ENCODE measurements around the gene WIPF2.

Gene WIPF2

GRCh38 chr17:40315206-40315605 lies 96.1 kb downstream of the WIPF2 start:
- DNase-seq (ENCODE audit: low read depth in 2 of 2) = no peak

GRCh38 chr17:40315678-40316570 lies 96.8 kb downstream of the WIPF2 start:
- DNase-seq (ENCODE audit: low read depth in 2 of 2) = no peak

GRCh38 chr17:40316571-40317344 lies 97.7 kb downstream of the WIPF2 start:
- DNase-seq (ENCODE audit: low read depth in 2 of 2) = no peak

DNA sequence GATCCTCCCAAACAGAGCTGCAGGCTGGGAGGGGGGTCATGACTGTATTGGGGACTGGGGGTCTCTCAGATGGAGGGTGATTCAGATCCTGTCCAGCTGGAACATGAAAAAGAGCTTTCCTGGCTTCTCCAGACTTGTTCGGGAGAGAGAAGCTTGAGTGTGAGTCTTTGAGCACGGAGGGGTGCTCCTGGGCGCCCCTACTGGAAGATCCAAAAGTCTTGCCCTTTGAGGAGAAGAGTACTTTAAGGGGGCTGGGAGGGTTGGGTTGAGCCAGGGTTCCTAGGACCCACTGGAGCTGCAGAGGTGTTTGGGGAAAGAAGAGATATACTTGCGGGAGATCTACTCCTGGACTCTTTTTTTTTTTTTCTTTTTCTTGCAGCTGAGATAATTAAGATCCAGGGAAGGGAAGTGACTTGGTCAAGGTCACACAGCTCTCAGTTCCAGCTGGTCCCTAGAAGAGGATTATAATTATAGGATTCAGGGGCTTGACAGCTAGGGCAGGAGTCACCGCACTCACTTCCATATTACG lies 98.3 kb downstream of the WIPF2 start:
- DNase-seq (ENCODE audit: low read depth in 2 of 2) = no peak

DNA sequence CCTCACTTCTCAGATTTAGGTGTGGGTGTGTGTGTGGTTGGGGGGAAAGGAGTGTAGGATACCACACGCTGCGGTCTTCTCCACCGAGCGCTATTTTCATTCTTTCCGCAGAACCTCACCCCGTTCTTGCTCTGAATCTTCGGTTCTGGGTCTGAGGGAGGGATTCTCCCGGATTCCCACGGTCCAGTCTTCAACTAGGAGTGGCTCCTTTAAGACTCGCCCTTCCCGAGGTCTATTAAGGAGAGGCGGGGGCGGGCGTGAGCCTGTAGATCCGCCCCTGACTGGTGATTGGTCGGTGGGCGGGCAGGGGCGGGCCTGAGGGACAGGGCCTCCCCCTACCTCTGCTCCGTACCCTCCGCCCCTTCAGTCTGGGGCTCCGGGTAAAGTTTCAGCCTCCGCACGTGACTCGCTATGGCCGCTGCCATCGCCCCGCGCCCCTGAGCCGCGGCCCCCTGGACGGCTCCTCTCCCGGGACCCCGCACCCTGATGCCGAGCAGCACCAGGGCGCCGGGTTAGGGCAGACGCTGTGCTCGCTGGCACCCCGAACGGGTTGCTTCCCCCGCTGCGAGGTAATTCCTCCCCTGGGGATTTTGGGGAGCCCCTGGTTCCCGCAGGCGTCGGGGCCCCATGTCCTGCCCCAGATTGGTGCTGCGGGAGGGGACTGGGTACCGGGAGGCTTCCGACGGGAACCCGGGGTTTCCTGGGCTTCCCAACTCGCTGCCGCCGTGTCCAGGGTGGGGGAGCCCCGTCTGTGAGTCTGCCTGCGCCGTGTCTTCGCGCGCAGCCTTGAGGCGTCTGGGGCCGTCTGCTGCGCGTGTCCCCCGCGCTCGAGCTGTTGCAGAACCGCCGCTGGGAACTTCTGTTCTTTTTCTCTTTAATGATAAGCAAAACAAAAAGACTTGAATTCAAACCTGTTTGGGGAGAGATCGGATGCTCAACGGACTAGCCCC lies 99.1 kb downstream of the WIPF2 start:
- peak; percentile 79 to 82 for DNase-seq (ENCODE audit: low read depth in 2 of 2)

DNA sequence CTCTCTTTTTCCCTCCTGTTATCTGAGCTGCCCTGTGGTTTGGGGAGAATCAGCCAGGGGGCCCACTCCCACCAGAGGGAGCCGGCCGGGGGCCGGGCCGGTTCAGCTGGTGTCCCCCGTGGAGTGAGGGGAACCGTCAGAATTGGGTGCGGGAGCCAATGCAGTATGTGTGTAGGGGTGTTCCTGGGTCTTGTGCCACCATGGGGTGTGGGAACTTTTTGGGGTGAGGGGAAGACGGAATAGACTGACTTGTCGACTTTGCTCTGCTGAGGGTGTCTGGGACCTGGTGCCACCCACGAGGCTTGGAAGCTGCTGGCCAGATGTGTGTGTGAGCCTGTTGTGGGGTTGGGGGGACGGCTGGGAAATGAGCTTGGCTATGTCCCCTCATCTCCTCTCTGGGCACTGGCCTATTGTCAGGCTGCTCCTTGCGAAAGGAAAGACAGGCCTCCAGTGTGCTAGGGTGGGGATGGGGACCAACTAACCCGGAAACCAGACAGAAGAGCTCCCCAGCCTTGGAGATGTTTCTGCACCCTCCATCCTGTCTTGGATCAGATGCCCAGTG lies 99.8 kb downstream of the WIPF2 start:
- DNase-seq (ENCODE audit: low read depth in 2 of 2) = no peak

GRCh38 chr17:40319651-40320540 lies 100.8 kb downstream of the WIPF2 start:
- DNase-seq (ENCODE audit: low read depth in 2 of 2) = peak; percentile 65 to 71

DNA sequence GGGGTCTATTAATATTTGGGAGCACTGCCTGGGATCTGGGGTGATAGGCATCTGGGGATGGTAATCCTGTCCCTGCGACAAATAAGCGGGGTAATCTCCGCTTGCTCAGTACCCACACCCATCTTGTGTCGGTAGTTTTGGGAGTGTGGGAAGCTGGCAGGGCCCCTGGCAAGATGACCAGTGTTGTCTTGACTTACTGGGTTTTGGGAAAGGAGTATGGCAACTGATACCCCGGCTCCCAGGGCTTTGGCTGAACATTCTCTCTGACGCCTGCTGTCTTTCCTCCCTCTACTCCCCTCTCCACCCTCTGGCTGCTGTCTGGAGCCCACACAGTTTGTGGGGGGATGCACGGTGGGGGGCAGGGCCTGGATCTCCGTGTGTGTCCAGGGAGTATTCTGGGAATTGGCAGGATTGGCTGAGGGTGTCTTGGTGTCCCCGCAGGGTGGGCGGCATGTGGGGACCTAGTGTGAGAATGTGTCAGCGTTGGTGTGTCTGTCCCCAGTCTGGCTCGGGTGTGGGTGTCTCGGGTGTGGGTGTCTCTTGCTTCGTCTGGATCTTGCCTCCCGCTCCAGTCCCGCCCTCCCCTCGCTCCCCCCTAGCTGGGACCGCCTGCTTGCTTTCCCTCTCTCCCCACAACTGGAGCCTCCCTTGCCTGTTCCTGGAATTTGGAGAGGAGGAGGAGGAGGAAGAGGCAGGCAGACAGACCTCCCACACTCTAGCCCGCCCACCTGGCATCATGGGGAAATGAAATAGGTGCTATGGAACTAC lies 101.8 kb downstream of the WIPF2 start:
- DNase-seq (ENCODE audit: low read depth in 2 of 2) = peak in 1 of 2 donors; percentile 48

GRCh38 chr17:40321524-40321929 lies 102.4 kb downstream of the WIPF2 start:
- no peak for DNase-seq (ENCODE audit: low read depth in 2 of 2)

GRCh38 chr17:40321961-40322357 lies 102.9 kb downstream of the WIPF2 start:
- DNase-seq (ENCODE audit: low read depth in 2 of 2) = no peak

DNA sequence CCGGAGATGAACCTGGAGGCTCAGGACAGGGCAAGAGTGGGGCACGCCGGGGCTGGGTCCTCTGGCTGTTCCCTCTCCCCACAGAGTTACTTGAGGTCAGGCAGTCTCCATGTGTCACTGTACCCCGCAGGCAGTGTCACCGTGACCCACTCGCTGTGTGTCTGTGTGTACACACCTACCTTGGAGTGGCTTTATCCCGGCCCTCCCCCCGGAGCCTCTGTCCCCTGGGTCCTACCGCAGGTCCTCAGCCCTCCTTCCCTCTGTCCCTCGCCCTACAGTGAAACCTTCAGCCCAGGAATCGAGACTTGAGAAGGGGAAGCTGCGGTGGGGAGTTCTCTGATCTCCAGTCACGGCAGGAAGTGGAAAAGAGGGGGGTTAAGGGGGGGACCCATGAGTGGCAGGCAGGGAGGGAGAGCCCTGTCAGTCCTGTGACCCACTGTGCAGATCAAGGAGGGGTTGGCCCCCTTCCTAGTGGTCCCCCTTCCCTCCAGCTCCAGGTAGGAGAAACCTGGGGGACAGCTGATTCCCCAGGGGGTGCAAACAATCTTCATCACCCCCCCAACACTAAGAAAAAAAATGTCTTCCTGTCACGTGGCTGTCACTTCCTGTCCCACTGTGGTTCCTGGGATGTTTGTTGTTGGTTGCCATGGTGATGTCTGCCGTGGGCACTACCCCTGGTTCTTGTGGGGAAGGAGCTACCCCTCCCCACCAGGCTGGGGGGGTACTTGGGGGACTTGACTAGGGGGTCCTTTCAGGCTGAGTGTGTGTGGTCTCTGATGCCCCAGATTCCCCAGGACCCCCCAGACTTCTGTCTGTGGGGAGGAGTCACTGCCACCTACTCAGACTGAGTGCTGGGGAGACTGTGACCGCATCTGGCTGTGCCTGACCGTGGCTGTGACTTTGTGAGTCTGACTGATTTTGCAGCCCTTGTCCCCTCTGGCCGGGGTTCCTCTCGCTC lies 103.5 kb downstream of the WIPF2 start:
- DNase-seq (ENCODE audit: low read depth in 2 of 2) = peak; percentile 75 to 79

DNA sequence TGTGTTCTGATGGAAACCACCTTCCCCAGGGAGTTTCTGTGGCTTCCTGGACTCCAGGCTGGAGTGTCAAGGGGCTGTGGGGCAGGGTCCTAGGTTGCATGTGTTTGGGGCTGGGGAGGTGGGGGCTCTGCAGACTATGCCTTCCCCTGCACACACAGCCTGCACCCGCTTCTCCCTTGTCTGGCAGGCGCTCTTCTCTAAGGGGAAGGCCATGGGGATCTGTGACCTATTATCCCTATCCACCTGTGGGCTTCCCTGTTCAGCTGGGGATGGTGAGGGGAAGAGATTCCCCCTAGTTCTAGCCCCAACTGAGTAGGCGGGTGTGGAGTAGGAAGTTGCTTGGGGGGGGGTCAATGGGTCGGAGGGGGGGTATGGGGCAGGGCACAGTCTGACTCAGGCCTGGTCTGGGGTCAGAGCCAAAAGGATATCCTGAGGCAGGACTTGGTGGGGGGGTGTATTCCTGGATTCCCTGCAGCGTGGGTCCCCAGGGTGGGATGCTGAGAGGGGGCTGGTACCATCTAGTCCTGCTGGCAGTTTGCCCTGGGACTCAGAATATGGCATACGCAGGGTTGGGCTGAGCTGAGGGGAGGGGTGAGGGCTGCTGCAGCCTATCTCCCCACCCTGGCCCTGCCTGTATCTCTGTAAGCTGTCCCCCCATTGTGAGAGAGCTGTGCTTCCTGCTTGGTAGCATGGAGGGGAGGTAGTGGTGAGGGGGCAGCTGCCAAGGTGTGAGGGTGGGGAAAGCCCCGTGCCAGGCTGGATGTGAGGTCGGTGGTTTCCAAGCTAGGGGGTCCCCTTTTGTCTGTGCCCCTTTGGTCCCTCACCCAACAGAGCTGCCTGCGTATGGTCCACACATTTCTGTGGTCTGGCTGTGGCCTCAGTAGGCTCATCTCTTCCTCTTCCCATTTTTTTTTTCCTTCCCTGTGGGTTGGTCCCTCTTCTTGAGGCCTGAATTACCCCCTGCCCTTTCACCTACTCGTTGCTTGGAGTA lies 104.6 kb downstream of the WIPF2 start:
- peak; percentile 44 to 50 for DNase-seq (ENCODE audit: low read depth in 2 of 2)

DNA sequence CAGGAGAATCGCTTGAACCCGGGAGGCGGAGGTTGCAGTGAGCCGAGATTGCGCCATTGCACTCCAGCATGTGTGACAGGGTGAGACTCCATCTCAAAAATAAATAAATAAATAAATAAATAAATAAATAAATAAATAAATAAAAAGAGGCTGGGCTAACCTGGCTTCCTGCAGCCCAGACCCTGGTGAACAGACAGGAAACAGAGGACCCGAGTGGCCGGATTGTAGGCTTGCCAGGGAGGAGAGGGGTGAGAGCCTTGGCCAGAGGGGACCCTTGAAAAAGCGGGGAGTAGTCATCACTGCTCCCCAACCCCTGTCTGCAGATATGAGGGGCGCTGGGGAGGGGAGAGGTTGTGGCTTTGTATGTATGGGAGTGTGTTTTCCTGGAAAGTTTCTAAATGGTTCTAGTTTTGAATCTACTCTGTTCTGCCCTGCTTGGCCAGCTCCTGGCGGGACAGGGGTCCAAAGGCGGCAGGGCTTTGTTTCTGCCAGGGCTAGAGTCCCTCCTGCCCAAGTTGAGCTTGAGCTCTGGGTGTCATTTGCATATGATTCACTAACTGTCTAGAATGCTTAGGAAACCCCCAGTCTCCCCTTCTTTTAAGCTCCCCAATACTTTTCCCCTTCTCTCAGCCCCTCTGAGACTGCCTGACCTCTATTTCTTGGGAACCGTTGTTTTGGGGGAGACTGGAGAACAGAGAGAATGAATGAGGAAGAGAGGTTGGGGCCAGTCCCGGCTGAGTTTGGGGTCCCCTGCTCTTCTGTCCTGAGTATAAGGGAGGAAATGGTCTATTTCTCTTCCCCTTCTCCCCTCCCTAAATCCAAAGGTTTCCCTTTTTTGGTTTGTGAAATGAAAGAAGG lies 106.3 kb downstream of the WIPF2 start:
- no peak for DNase-seq (ENCODE audit: low read depth in 2 of 2)

DNA sequence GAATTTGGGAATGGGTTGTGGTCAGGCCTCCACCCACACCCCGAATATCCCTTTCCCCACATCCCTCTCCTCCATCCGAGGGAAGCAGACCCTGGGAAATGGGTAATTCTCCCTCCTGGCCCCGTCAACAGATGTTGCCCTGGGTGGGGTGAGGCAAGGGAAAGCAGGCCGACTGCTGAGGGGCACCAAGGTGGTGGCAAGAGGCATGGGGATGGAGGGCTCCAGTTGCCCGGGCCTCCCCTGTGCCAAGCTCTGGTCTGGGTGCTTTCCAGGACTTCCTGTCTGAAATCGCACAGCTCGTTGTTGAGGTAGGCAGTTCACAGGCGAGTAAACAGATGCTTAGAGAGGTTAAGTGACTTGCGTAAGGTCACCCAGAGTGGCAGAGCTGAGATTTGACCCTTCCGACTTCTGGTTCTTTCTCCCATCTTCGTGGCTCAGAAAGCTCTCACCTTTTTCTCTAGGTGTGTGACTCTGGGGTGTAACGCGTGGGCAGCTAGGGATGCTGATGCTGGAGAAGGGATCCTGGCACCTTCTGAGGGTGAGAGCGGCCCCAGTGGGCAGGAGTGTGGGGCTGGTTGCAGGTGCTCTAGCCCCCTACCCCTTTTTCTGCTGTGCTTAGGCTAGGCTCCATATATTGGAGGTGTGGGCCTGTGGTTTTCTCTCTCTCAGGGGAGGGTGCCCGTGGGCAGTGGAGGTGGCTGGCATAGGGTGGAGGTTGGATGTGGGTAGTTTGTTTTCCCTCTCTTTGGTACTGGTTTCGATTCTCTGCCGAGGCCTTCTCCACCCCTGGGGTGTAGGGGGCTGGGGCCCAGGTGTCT lies 107.1 kb downstream of the WIPF2 start:
- DNase-seq (ENCODE audit: low read depth in 2 of 2) = no peak

DNA sequence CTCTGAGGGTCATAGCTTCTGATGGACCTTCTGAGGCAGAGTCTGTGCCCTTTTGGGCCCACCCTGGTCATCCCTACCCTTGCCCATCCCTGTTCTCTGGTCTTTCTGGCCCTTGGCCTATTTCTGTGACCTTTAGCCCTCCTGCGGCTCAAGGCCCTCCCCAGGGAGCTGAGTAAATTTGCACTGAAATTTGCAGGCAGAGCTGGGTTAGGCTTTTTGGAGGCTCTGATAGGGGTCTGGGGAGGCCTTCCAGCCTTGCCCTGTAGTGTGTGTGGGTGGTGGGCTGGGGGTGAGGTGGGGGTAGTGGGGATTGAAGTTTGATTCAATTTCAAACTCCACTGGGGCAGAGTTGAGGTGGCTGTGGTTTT lies 107.7 kb downstream of the WIPF2 start:
- no peak for DNase-seq (ENCODE audit: low read depth in 2 of 2)

Data from stimulated activated CD8-positive, alpha-beta memory T cell treated with anti-CD3 and anti-CD28 coated beads, Interleukin-7, amount 100 ng/mL, for 1 hour (primary cell).